Left ventricle myocardium inferior (tissue), 1 donor: Measurements from ENCODE around the gene ATPAF1. TPM values are rescaled to one million over a fixed set of nuclear protein-coding genes. Genes with fewer than 3 reads are reported as not detected.
"Not testable (repeated sequence)": the region's sequence is repeated elsewhere in the genome, so short reads cannot be mapped to it uniquely, and the experiment has no call there.

Experiments
- DNase-seq: peaks from one replicate; pipeline ENCODE4 v3.0.0-alpha.2; 2020
- H3K27ac ChIP-seq: fragments of 200-600 bp; replicated peaks from 2 replicates; pipeline ENCODE4 v1.8.0; 2021
- H3K27me3 ChIP-seq: fragments of 200-600 bp; 2 replicates; pipeline ENCODE4 v1.8.0; 2021; ENCODE audit warnings: low read depth
- H3K36me3 ChIP-seq: fragments of 200-600 bp; 2 replicates; pipeline ENCODE4 v1.8.0; 2021
- H3K4me1 ChIP-seq: fragments of 200-600 bp; 2 replicates; pipeline ENCODE4 v1.8.0; 2021
- H3K4me3 ChIP-seq: fragments of 200-600 bp; 2 replicates; pipeline ENCODE4 v1.8.0; 2021; ENCODE audit warnings: mild to moderate bottlenecking, moderate library complexity
- H3K9me3 ChIP-seq: fragments of 200-600 bp; replicated peaks from 2 replicates; pipeline ENCODE4 v1.8.0; 2021
- CTCF ChIP-seq: fragments of 200-600 bp; IDR thresholded peaks from 2 replicates; pipeline ENCODE4 v1.8.0; 2021; ENCODE audit warnings: antibody characterized with exemption, mild to moderate bottlenecking, borderline replicate concordance
- intact Hi-C: fragments of 100-400 bp; cut with micrococcal nuclease; formaldehyde crosslinking; loops from one replicate; pipeline ENCODE4 v1.11.0; 2022
- total RNA-seq: library from RNA; stranded (reverse); fragmentation: NEBNext Ultra II Directional; extraction: Animal tissue kit (Norgen Biotek cat#: 25700); gene quantifications from one replicate; pipeline ENCODE4 v1.2.1, GENCODE V29; 2021
- donor health status: DM: no; HTN: yes; CAD: no; lungs with severe emphysema.

ATPAF1 gene
- total RNA-seq, 1 donor from 2014 or later: 235 TPM

DNA sequence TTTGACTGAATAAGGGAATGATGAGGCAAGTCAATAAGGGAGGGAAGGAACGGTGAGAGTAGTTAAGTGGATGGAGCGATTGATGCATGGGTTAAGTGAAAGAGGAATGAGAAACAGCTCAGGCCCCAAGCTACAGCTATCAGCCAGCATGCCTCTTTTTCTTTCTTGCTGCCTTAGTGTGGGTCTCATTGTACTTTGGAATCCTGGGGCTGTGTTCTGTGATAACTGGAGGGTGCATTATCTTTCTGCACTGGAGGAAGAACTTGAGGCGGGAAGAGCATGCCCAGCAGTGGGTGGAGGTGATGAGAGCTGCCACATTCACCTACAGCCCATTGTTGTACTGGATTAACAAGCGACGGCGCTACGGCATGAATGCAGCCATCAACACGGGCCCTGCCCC, 4.5 kb upstream of the ATPAF1 start:
- intact Hi-C loops: no loop called here

GRCh38 chr1:46671554-46671953, 3.4 kb upstream of the ATPAF1 start, which contains the start of gene TEX38:
Gene TEX38 (plus strand): TSS chr1:46671854. CDS start chr1:46671935, 81 bp downstream.
- H3K27me3 ChIP-seq: no peaks in the 10 kb centered on the region
- peaks cover 21% of the 10 kb centered on the region for H3K36me3 ChIP-seq
- TF ChIP-seq CTCF: no peak
- peaks cover 15% of the 10 kb centered on the region for H3K4me1 ChIP-seq
- no peaks in the 10 kb centered on the region for H3K9me3 ChIP-seq
- no peak within 1 kb of the TSS for H3K4me3 ChIP-seq
- no peak for DNase-seq
- no peak within 1 kb of the TSS for H3K27ac ChIP-seq
- intact Hi-C loops: no loop called here

More for the DNA sequence above, 4.5 kb upstream of the ATPAF1 start:
- Histone ChIP-seq H3K27me3 (no peaks in the 10 kb centered on the region), H3K9me3 (no peaks in the 10 kb centered on the region), H3K4me3 (no peak overlapping the region), H3K27ac (no peak overlapping the region), H3K4me1 (peaks cover 3% of the 10 kb centered on the region), H3K36me3 (peaks cover 29% of the 10 kb centered on the region)
- no peak for DNase-seq
- TF ChIP-seq CTCF: no peak

- no peak for TF ChIP-seq CTCF
- Histone ChIP-seq H3K4me1 (peaks cover 27% of the 10 kb centered on the region), H3K4me3 (no peak overlapping the region), H3K9me3 (no peaks in the 10 kb centered on the region), H3K36me3 (peaks cover 16% of the 10 kb centered on the region), H3K27me3 (no peaks in the 10 kb centered on the region), H3K27ac (no peak overlapping the region)
- DNase-seq: no peak
- intact Hi-C loops: no loop called here
These were observed 2.0 kb upstream of the ATPAF1 start for GRCh38 chr1:46670134-46670533.

- Histone ChIP-seq H3K4me3 (no peak overlapping the region), H3K9me3 (no peaks in the 10 kb centered on the region), H3K27me3 (no peaks in the 10 kb centered on the region), H3K27ac (no peak overlapping the region), H3K36me3 (peaks cover 34% of the 10 kb centered on the region), H3K4me1 (peaks cover 33% of the 10 kb centered on the region)
- TF ChIP-seq CTCF: no peak
- DNase-seq: no peak
- intact Hi-C loops: no loop called here
These were observed 2.2 kb downstream of the ATPAF1 start for GRCh38 chr1:46665983-46666382.

DNA sequence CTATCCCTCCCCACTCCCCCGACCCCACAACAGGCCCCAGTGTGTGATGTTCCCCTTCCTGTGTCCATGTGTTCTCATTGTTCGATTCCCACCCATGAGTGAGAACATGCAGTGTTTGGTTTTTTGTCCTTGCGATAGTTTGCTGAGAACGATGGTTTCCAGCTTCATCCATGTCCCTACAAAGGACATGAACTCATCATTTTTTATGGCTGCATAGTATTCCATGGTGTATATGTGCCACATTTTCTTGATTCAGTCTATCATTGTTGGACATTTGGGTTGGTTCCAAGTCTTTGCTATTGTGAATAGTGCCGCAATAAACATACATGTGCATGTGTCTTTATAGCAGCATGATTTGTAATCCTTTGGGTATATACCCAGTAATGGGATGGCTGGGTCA, 5.2 kb downstream of the ATPAF1 start:
- H3K4me3 ChIP-seq, intact Hi-C loops, DNase-seq, H3K27ac ChIP-seq, H3K9me3 ChIP-seq, H3K27me3 ChIP-seq: not testable (repeated sequence)
- peaks cover 58% of the 10 kb centered on the region for H3K36me3 ChIP-seq
- H3K4me1 ChIP-seq: peaks cover 39% of the 10 kb centered on the region

DNA sequence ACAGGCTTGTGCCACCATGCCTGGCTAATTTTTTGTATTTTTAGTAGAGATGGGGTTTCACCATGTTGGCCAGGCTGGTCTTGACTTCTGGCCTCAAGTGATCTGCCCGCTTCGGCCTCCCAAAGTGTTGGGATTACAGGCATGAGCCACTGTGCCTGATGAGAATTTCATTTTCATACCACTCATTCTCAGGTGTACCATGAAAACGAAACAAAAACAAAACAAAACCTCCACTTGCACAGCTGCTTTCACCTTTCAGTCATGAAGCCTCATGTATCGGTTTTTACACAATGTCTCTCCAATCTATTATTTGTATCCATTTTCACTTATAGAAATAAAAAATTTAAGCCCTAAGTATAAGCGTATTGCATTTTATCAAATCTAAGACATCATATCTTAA, 8.0 kb downstream of the ATPAF1 start:
- DNase-seq, H3K27ac ChIP-seq, H3K4me3 ChIP-seq, H3K27me3 ChIP-seq, intact Hi-C loops, H3K9me3 ChIP-seq: not testable (repeated sequence)
- peaks cover 78% of the 10 kb centered on the region for H3K36me3 ChIP-seq
- H3K4me1 ChIP-seq: peaks cover 34% of the 10 kb centered on the region
